Esophagus squamous epithelium (tissue), 5 donors: ENCODE results near the gene RAB7B. TPM values are rescaled to one million over a fixed set of nuclear protein-coding genes. Genes with fewer than 3 reads are reported as not detected.
A peak's percentile ranks its signal among the peaks of the same experiment; 100 is the strongest.

Experiments
- DNase-seq: peaks from one replicate; lab custom pipeline; 2025; lab: John Stamatoyannopoulos, UW
- H3K27ac ChIP-seq, 4 donors: fragments of 200-600 bp; sonication (generic); one replicate each; pipeline ENCODE4 v1.5.1; 2016 to 2019; ENCODE audit warnings: mild to moderate bottlenecking in 1 of 4
- H3K27me3 ChIP-seq, 4 donors: fragments of 200-600 bp; sonication (generic); 1 replicate in 3 of 4; 2 replicates in 1 of 4; pipeline versions ENCODE4 v1.5.1 to v1.6.0; 2017 to 2021; ENCODE audit warnings: antibody characterized with exemption in 1 of 4
- H3K36me3 ChIP-seq, 3 donors: fragments of 200-600 bp; sonication (generic); one replicate each; pipeline ENCODE4 v1.5.1; 2016 to 2019
- H3K4me1 ChIP-seq, 3 donors: fragments of 200-600 bp; sonication (generic); one replicate each; pipeline ENCODE4 v1.5.1; 2017 to 2019
- H3K4me3 ChIP-seq, 4 donors: fragments of 200-600 bp; sonication (generic); 1 replicate in 3 of 4; 2 replicates in 1 of 4; pipeline ENCODE4 v1.5.1; 2016 to 2019; ENCODE audit warnings: mild to moderate bottlenecking in 2 of 4, moderate library complexity in 1 of 4
- H3K9me3 ChIP-seq, 3 donors: fragments of 200-600 bp; sonication (generic); one replicate each; pipeline ENCODE4 v1.5.1; 2016 to 2019
- CTCF ChIP-seq, 6 experiments: fragments of 450-650 bp in 4 of 6; fragments of 200-600 bp in 2 of 6; sonication (generic) in 2 of 6; IDR thresholded peaks; one replicate each; pipeline ENCODE4 v1.5.1; 2016 to 2019; ENCODE audit warnings: antibody characterized with exemption in 6 of 6, mild to moderate bottlenecking in 4 of 6, moderate library complexity in 4 of 6
- POLR2A ChIP-seq, 4 donors: fragments of 450-650 bp; IDR thresholded peaks; one replicate each; pipeline ENCODE4 v1.6.1; 2017; ENCODE audit warnings: antibody characterized with exemption in 4 of 4, mild to moderate bottlenecking in 4 of 4, moderate library complexity in 3 of 4
- WGBS, 2 donors: methylation state at CpG; one replicate each; pipeline ENCODE4 v1.1.5; 2018; 5-methylcytosine and 5-hydroxymethylcytosine counted together
- intact Hi-C: fragments of 100-400 bp; cut with DNase I; formaldehyde crosslinking; loops from one replicate; pipeline ENCODE4 v1.15.0; 2022
- total RNA-seq, 4 donors: library from RNA; depleted of rRNA; stranded (reverse); fragments of >200 nt; gene quantifications; one replicate each; pipeline ENCODE4 v1.1.0, GENCODE V29; 2016
- donor health status: DM: yes; HTN: yes; CAD: no.

RAB7B gene
- total RNA-seq, 4 donors from 2014 or later = 15.8 to 24.2 (median 21.4) TPM

- DNase-seq = no peak
- intact Hi-C loops = no loop called here
Measured at GRCh38 chr1:206003854-206004800, 932 bp upstream of the RAB7B start.

GRCh38 chr1:206002160-206002559, 1.0 kb downstream of the RAB7B start:
- DNase-seq = no peak
- Histone ChIP-seq H3K27ac (peak overlapping the region; percentile 79 to 95 (median 88)), H3K27me3 (no peaks in the 10 kb centered on the region), H3K9me3 (no peaks in the 10 kb centered on the region), H3K4me3 (peak overlapping the region; percentile 34 to 63 (median 47)), H3K36me3 (no peaks in the 10 kb centered on the region), H3K4me1 (peaks cover 31 to 95% (median 55%) of the 10 kb centered on the region in 3 donors)
- 56 to 74% methylated on average over 3 of the region's 3 CpGs for WGBS, 2 donors
- intact Hi-C loops = no loop called here
- no peak for TF ChIP-seq POLR2A (IDR thresholded peaks at IDR 0.05)
- no peak for TF ChIP-seq CTCF (IDR thresholded peaks at IDR 0.05)

More at GRCh38 chr1:206003854-206004800, 932 bp upstream of the RAB7B start:
- no peak overlapping the region for H3K4me3 ChIP-seq
- no peaks in the 10 kb centered on the region for H3K36me3 ChIP-seq
- no peaks in the 10 kb centered on the region for H3K27me3 ChIP-seq
- H3K9me3 ChIP-seq = no peaks in the 10 kb centered on the region
- no peak for TF ChIP-seq CTCF (IDR thresholded peaks at IDR 0.05)
- TF ChIP-seq POLR2A (IDR thresholded peaks at IDR 0.05) = no peak
- peaks cover 31 to 75% (median 44%) of the 10 kb centered on the region in 3 donors for H3K4me1 ChIP-seq
- peak overlapping the region; percentile 79 to 95 (median 88) for H3K27ac ChIP-seq
- WGBS, 2 donors = 76 to 80% methylated on average over 7 of the region's 7 CpGs

- no peak for TF ChIP-seq CTCF (IDR thresholded peaks at IDR 0.05)
- peak in 1 of 4 donors; percentile 51 for TF ChIP-seq POLR2A (IDR thresholded peaks at IDR 0.05)
- WGBS, 2 donors = 10 to 22% methylated on average over 3 of the region's 3 CpGs
- H3K27me3 ChIP-seq = no peaks in the 10 kb centered on the region
- peak overlapping the region; percentile 34 to 63 (median 47) for H3K4me3 ChIP-seq
- H3K36me3 ChIP-seq = no peaks in the 10 kb centered on the region
- H3K9me3 ChIP-seq = no peaks in the 10 kb centered on the region
- no peak for DNase-seq
- peaks cover 31 to 92% (median 55%) of the 10 kb centered on the region in 3 donors for H3K4me1 ChIP-seq
- H3K27ac ChIP-seq = peak overlapping the region; percentile 79 to 95 (median 88)
- intact Hi-C loops = no loop called here
Measured at GRCh38 chr1:206001476-206001888, 1.7 kb downstream of the RAB7B start.

- no peak for DNase-seq
- no peaks in the 10 kb centered on the region for H3K9me3 ChIP-seq
- H3K4me3 ChIP-seq = peak overlapping the region in 3 of 4 donors; percentile 10 to 50 (median 34)
- no peak for TF ChIP-seq POLR2A (IDR thresholded peaks at IDR 0.05)
- no peak for TF ChIP-seq CTCF (IDR thresholded peaks at IDR 0.05)
- no peaks in the 10 kb centered on the region for H3K27me3 ChIP-seq
- 46 to 48% methylated on average over 7 to 8 of the region's 8 CpGs for WGBS, 2 donors
- intact Hi-C loops = no loop called here
- H3K27ac ChIP-seq = peak overlapping the region; percentile 77 to 95 (median 82)
- H3K36me3 ChIP-seq = no peaks in the 10 kb centered on the region
- H3K4me1 ChIP-seq = peaks cover 31 to 85% (median 53%) of the 10 kb centered on the region in 3 donors
Measured at GRCh38 chr1:206000641-206001339, 2.4 kb downstream of the RAB7B start.
